Measurements from ENCODE around the gene CD226.

Gene CD226

GRCh38 chr18:69982417-69982816 is 34.7 kb upstream of the CD226 start:
- no peak overlapping the region for H3K9ac ChIP-seq (ENCODE audit: low read depth, low read length)
- no peak overlapping the region for H2AFZ ChIP-seq (ENCODE audit: low read depth, low read length)
- H3K4me2 ChIP-seq (ENCODE audit: insufficient read depth, low read length), result no peak overlapping the region

GRCh38 chr18:69981948-69982347 is 34.3 kb upstream of the CD226 start:
- no peak overlapping the region for H3K27ac ChIP-seq (ENCODE audit: low read length)
- no peaks in the 10 kb centered on the region for H3K9me3 ChIP-seq (ENCODE audit: insufficient read depth, low read length, severe bottlenecking)
- no peak overlapping the region for H3K4me2 ChIP-seq (ENCODE audit: insufficient read depth, low read length)

More at GRCh38 chr18:69982417-69982816, 34.7 kb upstream of the CD226 start:
- ATAC-seq (ENCODE audit: insufficient read depth, low read depth) (no peak), DNase-seq (no peak)
- Histone ChIP-seq H4K20me1 (ENCODE audit: insufficient read depth, low read length) (no peaks in the 10 kb centered on the region), H3K9me3 (ENCODE audit: insufficient read depth, low read length, severe bottlenecking) (no peaks in the 10 kb centered on the region), H3K79me2 (ENCODE audit: insufficient read depth, low read length) (no peaks in the 10 kb centered on the region), H3K36me3 (ENCODE audit: insufficient read depth, low read length) (peaks cover 24% of the 10 kb centered on the region), H3K4me3 (ENCODE audit: low read depth in 1 of 2, low read length in 2 of 2) (no peak overlapping the region), H3K4me1 (ENCODE audit: insufficient read depth, low read length) (no peaks in the 10 kb centered on the region), H3K27me3 (ENCODE audit: insufficient read depth, low read length, poor library complexity) (no peaks in the 10 kb centered on the region), H3K27ac (ENCODE audit: low read length) (no peak overlapping the region)
- no peak for TF ChIP-seq EZH2 (IDR thresholded peaks at IDR 0.05; ENCODE audit: borderline replicate concordance, low read depth, low read length, severe bottlenecking)
- TF ChIP-seq CTCF (IDR thresholded peaks at IDR 0.05; ENCODE audit: borderline replicate concordance, extremely low read depth, low read length, poor library complexity, severe bottlenecking), result no peak

GRCh38 chr18:69980982-69981804 is 33.5 kb upstream of the CD226 start:
- Histone ChIP-seq H3K36me3 (ENCODE audit: insufficient read depth, low read length) (peaks cover 24% of the 10 kb centered on the region; the same call in 1 of the 2 replicates), H3K79me2 (ENCODE audit: insufficient read depth, low read length) (no peaks in the 10 kb centered on the region), H3K9ac (ENCODE audit: low read depth, low read length) (no peak overlapping the region), H3K4me3 (ENCODE audit: low read depth in 1 of 2, low read length in 2 of 2) (no peak overlapping the region), H3K4me2 (ENCODE audit: insufficient read depth, low read length) (no peak overlapping the region), H2AFZ (ENCODE audit: low read depth, low read length) (no peak overlapping the region), H4K20me1 (ENCODE audit: insufficient read depth, low read length) (no peaks in the 10 kb centered on the region), H3K4me1 (ENCODE audit: insufficient read depth, low read length) (no peaks in the 10 kb centered on the region), H3K27ac (ENCODE audit: low read length) (no peak overlapping the region), H3K27me3 (ENCODE audit: insufficient read depth, low read length, poor library complexity) (no peaks in the 10 kb centered on the region), H3K9me3 (ENCODE audit: insufficient read depth, low read length, severe bottlenecking) (no peaks in the 10 kb centered on the region)
- TF ChIP-seq CTCF (IDR thresholded peaks at IDR 0.05; ENCODE audit: borderline replicate concordance, extremely low read depth, low read length, poor library complexity, severe bottlenecking) (no peak), EZH2 (IDR thresholded peaks at IDR 0.05; ENCODE audit: borderline replicate concordance, low read depth, low read length, severe bottlenecking) (no peak)
- DNase-seq (no peak), ATAC-seq (ENCODE audit: insufficient read depth, low read depth) (no peak)

More at GRCh38 chr18:69981948-69982347, 34.3 kb upstream of the CD226 start:
- Histone ChIP-seq H2AFZ (ENCODE audit: low read depth, low read length) (no peak overlapping the region), H3K79me2 (ENCODE audit: insufficient read depth, low read length) (no peaks in the 10 kb centered on the region), H3K4me3 (ENCODE audit: low read depth in 1 of 2, low read length in 2 of 2) (no peak overlapping the region), H3K9ac (ENCODE audit: low read depth, low read length) (no peak overlapping the region), H4K20me1 (ENCODE audit: insufficient read depth, low read length) (no peaks in the 10 kb centered on the region), H3K36me3 (ENCODE audit: insufficient read depth, low read length) (peaks cover 24% of the 10 kb centered on the region), H3K27me3 (ENCODE audit: insufficient read depth, low read length, poor library complexity) (no peaks in the 10 kb centered on the region), H3K4me1 (ENCODE audit: insufficient read depth, low read length) (no peaks in the 10 kb centered on the region)
- no peak for TF ChIP-seq CTCF (IDR thresholded peaks at IDR 0.05; ENCODE audit: borderline replicate concordance, extremely low read depth, low read length, poor library complexity, severe bottlenecking)
- no peak for TF ChIP-seq EZH2 (IDR thresholded peaks at IDR 0.05; ENCODE audit: borderline replicate concordance, low read depth, low read length, severe bottlenecking)
- no peak for DNase-seq
- no peak for ATAC-seq (ENCODE audit: insufficient read depth, low read depth)
